Epithelial cell of proximal tubule (primary cell): Measurements from ENCODE around the gene GRIK3. TPM values are rescaled to one million over a fixed set of nuclear protein-coding genes. Genes with fewer than 3 reads are reported as not detected.

Source experiments
- DNase-seq: peaks from one replicate; pipeline ENCODE4 v3.0.0-alpha.2; 2011; ENCODE audit warnings: low read depth
- H3K4me3 ChIP-seq: 2 replicates; pipeline ENCODE4 v1.5.1; 2011; ENCODE audit warnings: low read depth, mild to moderate bottlenecking, low read length
- total RNA-seq: library from RNA; depleted of rRNA; stranded (reverse); fragments of >200 nt; gene quantifications from 2 replicates; pipeline ENCODE4 v1.2.3, GENCODE V29; 2015
- TF ChIP-seq, protein P1 (sequence below): conservative IDR thresholded peaks from 2 replicates; pipeline ENCODE4 v1.5.1; 2012; ENCODE audit warnings: low read depth, mild to moderate bottlenecking, low read length

The GRIK3 gene
- total RNA-seq, 1 donor from 2014 or later = not detected

DNA sequence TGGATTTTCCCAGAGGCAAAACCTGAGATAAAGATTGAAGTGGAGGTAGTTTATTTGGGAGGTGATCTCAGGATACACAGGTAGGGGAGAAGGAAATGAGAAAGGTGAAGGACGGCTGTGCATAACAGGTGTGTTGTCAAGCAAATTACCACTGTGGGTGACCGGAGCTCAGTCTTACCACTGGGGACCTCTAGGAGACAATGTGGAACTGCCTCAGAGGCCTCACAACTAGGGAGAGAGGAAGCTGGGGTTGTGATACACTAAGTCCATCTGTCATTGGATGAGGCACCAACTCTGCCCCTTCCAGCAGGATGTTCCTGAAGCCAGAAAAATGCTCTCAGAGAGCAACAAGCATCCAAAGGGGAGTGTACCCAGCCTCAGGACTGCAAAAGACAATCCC lies 32.6 kb downstream of the GRIK3 start:
- no peak for DNase-seq
- TF ChIP-seq, protein P1, sequence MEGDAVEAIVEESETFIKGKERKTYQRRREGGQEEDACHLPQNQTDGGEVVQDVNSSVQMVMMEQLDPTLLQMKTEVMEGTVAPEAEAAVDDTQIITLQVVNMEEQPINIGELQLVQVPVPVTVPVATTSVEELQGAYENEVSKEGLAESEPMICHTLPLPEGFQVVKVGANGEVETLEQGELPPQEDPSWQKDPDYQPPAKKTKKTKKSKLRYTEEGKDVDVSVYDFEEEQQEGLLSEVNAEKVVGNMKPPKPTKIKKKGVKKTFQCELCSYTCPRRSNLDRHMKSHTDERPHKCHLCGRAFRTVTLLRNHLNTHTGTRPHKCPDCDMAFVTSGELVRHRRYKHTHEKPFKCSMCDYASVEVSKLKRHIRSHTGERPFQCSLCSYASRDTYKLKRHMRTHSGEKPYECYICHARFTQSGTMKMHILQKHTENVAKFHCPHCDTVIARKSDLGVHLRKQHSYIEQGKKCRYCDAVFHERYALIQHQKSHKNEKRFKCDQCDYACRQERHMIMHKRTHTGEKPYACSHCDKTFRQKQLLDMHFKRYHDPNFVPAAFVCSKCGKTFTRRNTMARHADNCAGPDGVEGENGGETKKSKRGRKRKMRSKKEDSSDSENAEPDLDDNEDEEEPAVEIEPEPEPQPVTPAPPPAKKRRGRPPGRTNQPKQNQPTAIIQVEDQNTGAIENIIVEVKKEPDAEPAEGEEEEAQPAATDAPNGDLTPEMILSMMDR = no peak
- no peak overlapping the region for H3K4me3 ChIP-seq

DNA sequence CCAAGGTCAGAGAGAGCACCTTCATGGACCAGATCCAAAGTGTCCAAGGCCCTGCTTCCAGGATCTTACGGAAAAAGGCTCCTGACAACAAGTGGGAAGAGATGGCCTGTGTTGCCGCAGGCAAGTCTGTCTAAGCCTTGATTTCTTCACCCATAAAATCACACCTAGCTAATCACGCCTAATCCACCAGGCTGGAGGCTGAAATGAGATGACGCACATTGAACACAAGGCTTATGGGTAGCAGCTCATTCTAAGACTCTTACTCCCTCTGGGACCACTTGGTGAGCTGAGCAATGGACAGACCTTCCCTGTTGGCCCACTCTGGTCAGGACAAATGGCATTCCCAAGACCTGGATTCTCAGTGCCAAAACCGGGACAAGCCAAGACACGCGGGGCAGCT lies 38.2 kb downstream of the GRIK3 start:
- H3K4me3 ChIP-seq = no peak overlapping the region
- no peak for DNase-seq
- TF ChIP-seq, protein P1 = no peak

DNA sequence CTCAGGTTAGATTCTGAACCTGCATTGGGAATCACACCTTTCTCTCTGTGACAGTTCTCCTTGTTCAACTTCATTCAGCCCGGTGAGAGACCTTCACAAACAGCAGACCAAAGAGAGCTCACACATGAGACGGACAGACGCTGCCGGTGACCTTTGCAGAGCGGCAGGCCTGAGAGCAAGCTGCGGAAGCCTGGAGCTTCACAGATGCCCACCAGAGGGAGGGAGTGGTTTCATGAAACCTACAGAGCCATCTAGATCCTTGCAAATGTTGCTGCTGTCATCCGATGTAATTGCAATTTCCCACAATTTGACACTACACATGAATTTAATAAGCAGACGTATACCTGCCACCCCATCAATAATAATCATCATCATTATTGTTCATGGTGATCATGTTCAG lies 39.4 kb downstream of the GRIK3 start:
- DNase-seq = no peak
- H3K4me3 ChIP-seq = no peak overlapping the region
- TF ChIP-seq, protein P1 = no peak

- no peak for DNase-seq
- TF ChIP-seq, protein P1 = no peak
- H3K4me3 ChIP-seq = no peak overlapping the region
Observed at GRCh38 chr1:36994294-36994693, 40.0 kb downstream of the GRIK3 start.

DNA sequence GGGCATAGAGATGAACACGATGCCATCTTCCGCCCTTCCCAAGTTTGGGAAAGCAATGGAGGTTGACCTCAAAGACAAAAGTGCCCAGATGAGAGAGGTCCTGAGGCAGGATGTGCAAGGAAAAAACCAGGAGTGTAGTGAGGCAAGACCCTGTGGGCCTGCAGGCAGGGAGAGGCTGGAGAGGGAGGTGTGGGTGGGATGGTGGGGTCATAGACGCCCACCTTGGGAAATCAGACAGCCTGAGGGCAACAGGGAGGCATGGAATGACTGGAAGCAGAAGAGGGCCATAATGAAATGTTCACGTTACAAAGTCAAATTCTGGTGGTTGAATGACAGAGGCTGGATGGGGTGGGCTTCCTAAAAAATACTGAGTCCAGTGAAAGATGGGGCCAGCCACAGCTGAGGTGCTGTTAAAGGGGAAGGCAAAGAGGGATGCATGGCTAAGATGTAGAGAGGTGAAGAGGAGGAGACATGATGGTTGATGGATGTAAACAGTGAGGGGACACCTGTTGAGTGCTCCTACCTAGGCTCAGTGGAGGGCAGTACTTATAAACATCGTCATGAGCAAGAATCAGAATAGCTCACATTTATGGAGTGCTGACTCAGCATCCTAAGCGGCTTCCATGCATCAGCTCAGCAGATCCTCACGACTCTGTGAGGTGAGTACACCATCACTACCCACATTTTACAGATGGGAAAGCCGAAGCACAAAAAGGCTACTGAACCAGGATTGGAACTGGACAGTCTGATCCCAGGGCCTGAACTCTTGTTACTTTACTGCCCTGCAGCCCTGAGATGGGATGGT lies 42.0 kb downstream of the GRIK3 start:
- TF ChIP-seq, protein P1 = no peak
- H3K4me3 ChIP-seq = no peak overlapping the region
- no peak for DNase-seq

DNA sequence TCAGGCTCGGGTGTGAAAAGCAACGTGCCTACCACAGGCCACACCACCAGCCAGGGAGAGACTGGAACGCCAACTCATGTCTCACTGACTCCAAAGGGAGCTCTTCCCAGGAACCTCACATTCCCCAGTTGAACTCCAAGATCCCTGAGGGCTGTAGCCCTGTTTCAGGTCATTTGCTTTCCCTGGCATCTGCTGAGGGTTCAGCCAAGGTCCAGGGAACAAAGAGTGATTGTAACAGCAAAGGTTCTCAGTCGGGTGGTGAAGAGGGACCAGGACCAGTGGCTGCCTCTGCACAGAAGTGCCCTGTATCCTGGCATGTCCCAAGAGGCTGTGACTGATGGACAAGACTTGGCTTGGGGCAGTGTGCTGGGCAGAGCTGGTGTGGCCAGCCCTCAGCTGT lies 42.8 kb downstream of the GRIK3 start:
- no peak overlapping the region for H3K4me3 ChIP-seq
- no peak for DNase-seq
- TF ChIP-seq, protein P1 = no peak

DNA sequence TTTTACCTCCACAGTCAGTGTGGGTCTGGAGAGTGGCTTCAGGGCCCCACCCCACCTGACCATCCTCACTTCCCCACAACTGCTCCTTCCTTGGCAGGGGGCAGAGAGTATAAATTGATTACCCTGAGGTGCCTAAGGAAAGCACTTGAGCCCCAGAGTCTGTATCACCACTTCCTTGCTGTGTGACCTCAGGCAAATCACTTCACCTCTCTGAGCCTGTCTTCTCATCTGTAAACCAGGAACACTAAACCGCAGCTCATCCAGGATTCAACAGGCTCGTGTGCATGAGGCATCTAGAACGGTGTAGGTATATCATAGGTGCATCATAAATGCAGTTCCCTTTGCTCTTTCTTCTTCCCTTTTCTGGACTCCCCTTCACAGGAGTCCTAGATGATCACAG lies 43.4 kb downstream of the GRIK3 start:
- no peak overlapping the region for H3K4me3 ChIP-seq
- TF ChIP-seq, protein P1 = no peak
- DNase-seq = no peak
